GM19397 (cell line): ENCODE measurements around the gene NME7.

Experiments used
- ATAC-seq: cut with Tn5 transposase; IDR thresholded peaks from one replicate; pipeline ENCODE4 v1.9.1; 2021; ENCODE audit warnings: mild to moderate bottlenecking, moderate library complexity; ENCODE audit not compliant: unreplicated experiment

NME7 gene

DNA sequence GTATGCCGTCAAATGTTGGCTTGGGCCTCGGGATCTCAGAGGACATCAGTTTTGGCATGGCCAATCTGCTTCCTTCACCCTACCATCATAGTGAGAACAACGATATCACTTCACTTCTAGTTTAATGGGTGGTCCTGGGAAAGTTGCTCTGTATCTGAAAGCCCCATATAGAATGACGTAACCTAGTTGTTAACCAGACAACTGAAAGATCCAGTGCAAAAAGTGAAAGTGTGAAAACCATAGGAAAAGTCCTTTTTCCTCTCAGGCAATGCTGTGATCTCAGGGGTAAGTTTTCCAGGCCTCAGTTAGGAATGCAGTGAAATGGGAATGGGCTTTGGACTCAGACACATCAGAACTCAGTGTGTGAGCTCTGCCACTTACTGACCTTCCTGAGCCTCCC, 279.7 kb downstream of the NME7 start:
- ATAC-seq: no peak

- ATAC-seq: no peak
These were observed 280.8 kb downstream of the NME7 start for GRCh38 chr1:169086603-169087455.

DNA sequence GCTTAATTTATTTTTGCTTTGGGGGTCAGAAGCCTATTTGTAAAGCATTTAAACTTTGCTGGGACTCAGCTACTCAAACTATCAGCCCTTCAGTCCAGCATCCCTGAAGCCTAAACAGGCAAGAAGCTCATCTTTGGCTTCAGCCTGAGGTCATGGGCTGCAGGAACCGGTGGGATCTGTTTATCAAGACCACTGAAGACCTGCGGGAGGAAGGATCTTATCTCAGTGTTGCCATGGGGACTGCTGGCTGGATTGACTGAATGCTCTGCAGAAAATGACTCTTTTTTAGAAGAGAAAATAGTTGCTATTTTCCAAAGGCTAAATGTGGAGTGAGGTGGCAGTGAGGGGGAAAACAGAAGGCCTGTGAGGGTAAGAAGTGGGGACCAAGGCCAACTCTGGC, 281.7 kb downstream of the NME7 start:
- no peak for ATAC-seq
